HT1080 (cell line): ENCODE data around the gene CLBA1. TPM values are rescaled to one million over a fixed set of nuclear protein-coding genes. Genes with fewer than 3 reads are reported as not detected.
"Not testable (repeated sequence)": the region's sequence is repeated elsewhere in the genome, so short reads cannot be mapped to it uniquely, and the experiment has no call there.

Experiments used
- DNase-seq: peaks from one replicate; pipeline ENCODE4 v3.0.0-alpha.2; 2015; ENCODE audit warnings: low read depth
- total RNA-seq: library from RNA; depleted of rRNA; stranded (reverse); fragments of >200 nt; shearing (Covaris generic); gene quantifications from 2 replicates; pipeline ENCODE4 v1.2.3, GENCODE V29; 2014

Gene CLBA1
- total RNA-seq, 1 experiment from 2014 or later, result 5.4 TPM

DNA sequence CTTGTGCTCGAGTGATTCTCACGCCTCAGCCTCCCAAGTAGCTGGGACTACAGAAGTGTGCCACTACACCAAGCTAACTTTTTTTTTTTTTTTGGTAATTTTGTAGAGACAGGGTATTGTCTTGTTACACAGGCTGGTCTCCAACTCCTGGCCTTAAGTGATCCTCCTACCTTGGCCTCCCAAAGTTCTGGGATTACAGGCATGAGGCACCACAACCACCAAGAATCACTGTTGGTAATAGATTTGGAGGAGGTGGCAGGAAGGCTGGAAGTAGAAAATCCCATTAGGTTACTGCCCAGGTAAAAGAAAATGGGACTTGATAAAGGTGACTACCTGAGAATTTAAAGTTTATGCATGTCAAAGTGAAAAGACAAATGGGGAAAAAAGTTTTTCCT is 36.7 kb downstream of the CLBA1 start:
- DNase-seq, result peak; percentile 67

GRCh38 chr14:105023144-105023543 is 37.6 kb downstream of the CLBA1 start:
- DNase-seq, result peak; percentile 82

- DNase-seq, result peak; percentile 83
These were observed 38.3 kb downstream of the CLBA1 start for GRCh38 chr14:105023791-105024480.

- peak; percentile 51 for DNase-seq
These were observed 39.8 kb downstream of the CLBA1 start for GRCh38 chr14:105025429-105025828.

GRCh38 chr14:105026033-105026785 is 40.6 kb downstream of the CLBA1 start:
- DNase-seq, result peak; percentile 95

GRCh38 chr14:105026802-105027563 is 41.4 kb downstream of the CLBA1 start:
- DNase-seq, result peak; percentile 84

DNA sequence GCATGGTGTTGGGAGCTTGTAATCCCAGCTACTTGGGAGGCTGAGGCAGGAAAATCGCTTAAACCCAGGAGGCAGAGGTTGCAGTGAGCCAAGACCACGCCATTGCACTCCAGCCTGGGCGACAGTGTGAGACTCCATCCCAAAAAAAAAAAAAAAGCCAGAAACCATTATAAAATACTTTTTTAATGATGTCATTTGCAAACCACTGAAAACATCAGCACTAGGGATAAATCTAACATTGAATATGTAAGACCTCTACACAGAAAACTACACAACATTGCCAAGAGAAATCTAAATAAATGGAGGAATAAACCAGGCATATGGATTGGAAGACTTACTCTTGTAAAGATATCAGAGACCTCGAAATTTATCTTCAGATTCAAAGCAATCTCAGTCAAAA is 42.1 kb downstream of the CLBA1 start:
- not testable (repeated sequence) for DNase-seq

- DNase-seq, result no peak
These were observed 42.8 kb downstream of the CLBA1 start for GRCh38 chr14:105028251-105028927.

DNA sequence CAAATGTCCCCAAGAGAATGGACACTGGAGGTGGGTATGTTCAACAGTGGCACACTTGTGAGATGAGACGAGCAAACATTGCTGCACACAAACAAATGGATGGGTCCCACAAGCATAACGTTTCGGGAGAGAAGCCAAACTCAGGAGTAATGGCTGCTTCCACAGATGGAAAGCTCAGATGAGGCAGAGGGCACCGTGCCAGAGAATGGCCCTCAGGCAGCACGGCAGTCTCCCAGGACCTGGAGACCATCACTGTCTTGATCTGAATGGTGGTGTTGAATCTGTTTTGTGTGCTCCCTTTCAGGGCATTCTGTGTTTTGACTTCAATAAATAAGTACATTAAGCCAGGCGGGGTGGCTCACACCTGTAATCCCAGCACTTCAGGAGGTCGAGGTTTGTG is 43.8 kb downstream of the CLBA1 start:
- no peak for DNase-seq

- DNase-seq, result no peak
These were observed 44.6 kb downstream of the CLBA1 start for GRCh38 chr14:105030194-105030593.

- no peak for DNase-seq
These were observed 45.3 kb downstream of the CLBA1 start for GRCh38 chr14:105030836-105031396.

DNA sequence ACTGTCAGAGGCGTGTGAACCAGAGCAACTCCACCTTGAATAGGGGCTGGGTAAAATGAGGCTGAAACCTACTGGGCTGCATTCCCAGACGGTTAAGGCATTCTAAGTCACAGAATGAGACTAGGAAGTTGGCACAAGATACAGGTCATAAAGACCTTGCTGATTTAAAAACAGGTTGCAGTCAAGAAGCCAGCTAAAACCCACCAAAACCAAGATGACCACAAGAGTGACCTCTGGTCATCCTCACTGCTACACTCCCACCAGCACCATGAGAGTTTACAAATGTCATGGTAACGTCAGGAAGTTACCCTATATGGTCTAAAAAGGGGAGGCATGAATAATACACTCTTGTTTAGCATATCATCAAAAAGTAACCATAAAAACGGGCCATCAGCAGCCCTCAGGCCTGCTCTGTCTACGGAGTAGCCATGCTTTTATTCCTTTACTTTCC is 46.9 kb downstream of the CLBA1 start:
- DNase-seq, result peak; percentile 99

GRCh38 chr14:105033412-105033900 is 47.9 kb downstream of the CLBA1 start:
- DNase-seq, result peak; percentile 42

- DNase-seq, result no peak
These were observed 48.9 kb downstream of the CLBA1 start for GRCh38 chr14:105034315-105035039.

DNA sequence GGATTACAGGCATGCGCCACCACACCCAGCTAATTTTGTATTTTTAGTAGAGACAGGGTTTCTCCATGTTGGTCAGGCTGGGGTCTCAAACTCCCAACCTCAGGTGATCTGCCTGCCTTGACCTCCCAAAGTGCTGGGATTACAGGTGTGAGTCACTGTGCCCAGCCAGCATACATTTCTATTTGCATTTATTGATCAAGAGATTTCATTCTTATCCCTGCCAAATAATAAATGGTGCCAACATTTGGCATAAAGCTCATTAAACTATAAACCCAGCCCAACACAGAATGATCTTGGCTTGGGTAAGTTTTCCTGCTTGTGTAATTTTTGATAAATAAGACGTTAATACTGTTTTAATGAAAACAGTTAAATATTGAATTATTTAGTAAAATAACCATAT is 50.0 kb downstream of the CLBA1 start:
- DNase-seq, result not testable (repeated sequence)

- DNase-seq, result no peak
These were observed 54.0 kb downstream of the CLBA1 start for GRCh38 chr14:105039458-105040205.

GRCh38 chr14:105041841-105042765 is 56.5 kb downstream of the CLBA1 start:
- peak; percentile 30 for DNase-seq

- DNase-seq, result no peak
These were observed 57.2 kb downstream of the CLBA1 start for GRCh38 chr14:105042813-105043212.
